Hepatocyte (in vitro differentiated cells): ENCODE data around the gene TCP10L.

Source experiments
- CTCF ChIP-seq: fragments of 200-600 bp; sonication (generic); IDR thresholded peaks from 2 replicates; pipeline ENCODE4 v1.5.1; 2016; ENCODE audit warnings: antibody characterized with exemption, mild to moderate bottlenecking; ENCODE audit not compliant: poor library complexity
- EZH2 ChIP-seq: fragments of 200-600 bp; sonication (generic); IDR thresholded peaks from 2 replicates; pipeline ENCODE4 v1.6.1; 2016; ENCODE audit warnings: antibody characterized with exemption, mild to moderate bottlenecking, borderline replicate concordance
- EZH2phosphoT487 ChIP-seq: fragments of 200-600 bp; sonication (generic); IDR thresholded peaks from one replicate; pipeline ENCODE4 v1.6.1; 2018; ENCODE audit warnings: antibody characterized with exemption, mild to moderate bottlenecking, low read depth, moderate library complexity; ENCODE audit not compliant: unreplicated experiment, severe bottlenecking

GRCh38 chr21:32548978-32549377, 36.3 kb downstream of the TCP10L start:
- TF ChIP-seq CTCF, result no peak
- no peak for TF ChIP-seq EZH2
- no peak for TF ChIP-seq EZH2phosphoT487
